ENCODE data around the gene POTEJ. TPM values are rescaled to one million over a fixed set of nuclear protein-coding genes. Genes with fewer than 3 reads are reported as not detected.
"Not testable (repeated sequence)": the region's sequence is repeated elsewhere in the genome, so short reads cannot be mapped to it uniquely, and the experiment has no call there.

The POTEJ gene
- total RNA-seq, 1 donor from 2014 or later, result not detected

DNA sequence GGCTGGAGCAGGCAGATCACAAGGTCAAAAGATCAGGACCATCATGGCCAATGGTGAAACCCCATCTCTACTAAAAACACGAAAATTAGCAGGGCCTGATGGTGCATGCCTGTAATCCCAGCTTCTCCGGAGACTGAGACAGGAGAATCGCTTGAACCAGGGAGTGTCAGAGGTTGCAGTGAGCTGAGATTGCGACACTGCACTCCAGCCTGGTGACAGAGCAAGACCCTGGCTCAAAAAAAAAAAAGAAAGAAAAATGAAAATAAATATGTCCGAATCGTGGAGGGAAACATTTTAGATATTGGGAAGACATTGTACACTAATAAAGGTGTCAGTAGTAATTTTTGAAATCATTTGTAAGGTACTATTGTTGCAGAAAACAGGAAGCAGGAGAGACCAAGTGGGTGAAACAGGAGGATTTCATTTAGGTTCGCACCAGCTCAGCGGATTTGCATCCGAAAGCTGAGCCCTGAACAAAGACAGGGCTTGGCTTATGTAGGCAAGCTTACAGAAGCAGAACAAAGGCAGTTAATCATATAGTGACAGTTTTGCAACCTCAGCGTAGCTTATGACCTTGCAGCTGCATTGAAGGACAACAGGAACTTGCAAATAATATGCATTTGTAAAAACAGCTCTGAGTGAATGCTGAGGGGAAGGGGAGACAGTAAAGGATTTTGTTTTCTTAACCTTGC is 17.7 kb downstream of the POTEJ start:
- not testable (repeated sequence) for H3K9me3 Mint-ChIP-seq (ENCODE audit: low read depth); H3K36me3 Mint-ChIP-seq (ENCODE audit: low read depth); DNase-seq (ENCODE audit: low spot score); H3K4me1 Mint-ChIP-seq (ENCODE audit: low read depth); H3K27me3 Mint-ChIP-seq (ENCODE audit: low read depth); H3K4me3 Mint-ChIP-seq (ENCODE audit: unreplicated experiment); H3K27ac Mint-ChIP-seq (ENCODE audit: unreplicated experiment)

DNA sequence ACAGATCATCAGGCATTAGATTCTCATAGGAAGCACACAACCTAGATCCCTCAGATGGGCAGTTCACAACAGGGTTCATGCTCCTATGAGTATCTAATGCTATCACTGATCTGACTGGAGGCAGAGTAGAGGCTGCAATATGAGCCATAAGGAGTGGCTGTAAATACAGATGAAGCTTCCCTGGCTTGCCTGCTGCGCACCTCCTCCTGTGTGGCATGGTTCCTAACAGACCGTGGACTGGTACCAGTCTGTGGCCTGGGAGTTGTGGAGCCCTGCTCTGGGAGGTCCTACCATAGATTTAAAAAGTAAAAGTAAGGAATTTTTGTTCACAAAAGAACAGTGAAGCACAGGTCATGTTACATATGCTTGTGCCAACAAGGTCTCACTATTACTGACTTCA is 27.7 kb downstream of the POTEJ start:
- not testable (repeated sequence) for H3K27ac Mint-ChIP-seq (ENCODE audit: unreplicated experiment); H3K36me3 Mint-ChIP-seq (ENCODE audit: low read depth); H3K27me3 Mint-ChIP-seq (ENCODE audit: low read depth); H3K4me3 Mint-ChIP-seq (ENCODE audit: unreplicated experiment); H3K4me1 Mint-ChIP-seq (ENCODE audit: low read depth); H3K9me3 Mint-ChIP-seq (ENCODE audit: low read depth); DNase-seq (ENCODE audit: low spot score)

DNA sequence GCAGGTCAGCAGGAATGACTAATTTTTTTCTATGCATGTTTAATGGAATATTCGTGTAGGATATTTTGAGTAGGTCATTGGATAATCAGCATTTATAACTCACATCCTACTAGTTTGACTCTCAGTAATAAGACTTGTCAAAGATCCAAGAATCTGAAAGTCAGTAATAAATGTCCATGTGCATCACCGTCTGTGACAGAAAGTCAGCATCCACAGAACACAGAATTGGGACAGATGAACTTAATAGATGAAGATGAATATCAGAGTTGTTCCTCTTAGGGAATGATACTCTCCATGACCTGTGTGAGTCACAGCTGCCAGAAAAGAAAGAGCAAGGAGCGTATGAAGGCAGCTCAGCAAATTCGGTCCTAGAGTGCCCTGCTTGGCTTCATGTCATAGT is 30.4 kb downstream of the POTEJ start:
- H3K9me3 Mint-ChIP-seq (ENCODE audit: low read depth); DNase-seq (ENCODE audit: low spot score); H3K27me3 Mint-ChIP-seq (ENCODE audit: low read depth); H3K4me1 Mint-ChIP-seq (ENCODE audit: low read depth); H3K27ac Mint-ChIP-seq (ENCODE audit: unreplicated experiment); H3K4me3 Mint-ChIP-seq (ENCODE audit: unreplicated experiment); H3K36me3 Mint-ChIP-seq (ENCODE audit: low read depth): not testable (repeated sequence)

DNA sequence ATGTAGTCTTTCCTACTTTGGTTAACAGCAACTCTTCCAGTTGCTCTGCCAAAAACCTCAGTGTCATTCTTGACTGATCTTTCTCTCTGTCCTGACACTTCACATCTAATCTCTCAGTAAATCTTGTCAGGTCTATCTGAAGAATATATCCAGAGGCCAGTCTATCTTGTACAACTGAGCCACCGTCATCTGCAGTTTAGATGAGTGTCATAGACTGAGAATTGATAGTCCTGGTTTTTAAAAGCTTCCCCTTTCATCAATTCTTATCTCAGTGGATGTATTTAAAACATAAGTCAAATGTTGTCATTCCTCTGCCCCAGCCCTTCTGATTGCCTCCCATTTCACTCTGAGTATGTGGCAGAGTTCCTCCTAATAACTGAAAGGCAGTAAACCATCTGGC is 38.0 kb downstream of the POTEJ start:
- H3K36me3 Mint-ChIP-seq (ENCODE audit: low read depth); H3K4me1 Mint-ChIP-seq (ENCODE audit: low read depth); H3K27me3 Mint-ChIP-seq (ENCODE audit: low read depth); H3K27ac Mint-ChIP-seq (ENCODE audit: unreplicated experiment); H3K9me3 Mint-ChIP-seq (ENCODE audit: low read depth); H3K4me3 Mint-ChIP-seq (ENCODE audit: unreplicated experiment); DNase-seq (ENCODE audit: low spot score): not testable (repeated sequence)

DNA sequence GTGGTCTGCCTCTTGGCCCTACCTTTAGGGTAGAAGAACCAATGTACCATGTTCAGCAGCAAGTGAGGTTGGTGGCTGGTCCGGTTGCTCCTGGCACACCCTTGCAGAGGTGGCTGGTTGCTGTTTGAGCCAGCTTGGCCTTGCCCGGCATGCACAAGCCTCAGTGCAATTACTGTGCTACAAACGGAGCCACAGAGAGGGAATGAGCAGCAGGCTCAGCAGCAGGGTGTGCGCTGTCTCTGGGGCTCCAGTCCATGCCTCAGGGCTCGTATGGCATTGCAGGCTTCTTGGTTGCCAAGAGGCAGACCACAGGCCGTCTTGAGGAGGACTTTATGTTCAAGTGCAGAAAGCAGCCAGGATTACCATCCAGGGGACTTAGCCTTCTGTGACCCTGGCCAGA is 53.3 kb downstream of the POTEJ start:
- H3K27ac Mint-ChIP-seq (ENCODE audit: unreplicated experiment); H3K27me3 Mint-ChIP-seq (ENCODE audit: low read depth); H3K36me3 Mint-ChIP-seq (ENCODE audit: low read depth); H3K4me1 Mint-ChIP-seq (ENCODE audit: low read depth); H3K4me3 Mint-ChIP-seq (ENCODE audit: unreplicated experiment); H3K9me3 Mint-ChIP-seq (ENCODE audit: low read depth): not testable (repeated sequence)
- DNase-seq (ENCODE audit: low spot score), result peak; percentile 32

DNA sequence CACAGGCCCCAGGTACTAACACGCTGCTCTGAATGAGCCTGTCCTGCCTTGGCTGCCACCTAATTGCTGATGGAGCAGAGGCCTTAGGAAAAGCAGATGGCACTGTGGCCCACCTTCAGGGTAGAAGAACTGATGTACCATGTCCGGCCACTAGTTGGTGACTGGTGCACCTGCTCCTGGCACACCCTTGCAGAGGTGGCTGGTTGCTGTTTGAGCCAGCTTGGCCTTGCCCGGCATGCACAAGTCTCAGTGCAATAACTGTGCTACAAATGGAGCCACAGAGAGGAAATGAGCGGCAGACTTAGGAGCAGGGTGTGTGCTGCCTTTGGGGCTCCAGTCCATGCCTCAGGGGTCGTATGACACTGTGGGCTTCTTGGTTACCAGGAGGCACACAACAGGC is 54.4 kb downstream of the POTEJ start:
- H3K27ac Mint-ChIP-seq (ENCODE audit: unreplicated experiment); H3K27me3 Mint-ChIP-seq (ENCODE audit: low read depth); H3K9me3 Mint-ChIP-seq (ENCODE audit: low read depth); H3K4me1 Mint-ChIP-seq (ENCODE audit: low read depth); H3K36me3 Mint-ChIP-seq (ENCODE audit: low read depth); H3K4me3 Mint-ChIP-seq (ENCODE audit: unreplicated experiment): not testable (repeated sequence)
- peak; percentile 21 for DNase-seq (ENCODE audit: low spot score)

DNA sequence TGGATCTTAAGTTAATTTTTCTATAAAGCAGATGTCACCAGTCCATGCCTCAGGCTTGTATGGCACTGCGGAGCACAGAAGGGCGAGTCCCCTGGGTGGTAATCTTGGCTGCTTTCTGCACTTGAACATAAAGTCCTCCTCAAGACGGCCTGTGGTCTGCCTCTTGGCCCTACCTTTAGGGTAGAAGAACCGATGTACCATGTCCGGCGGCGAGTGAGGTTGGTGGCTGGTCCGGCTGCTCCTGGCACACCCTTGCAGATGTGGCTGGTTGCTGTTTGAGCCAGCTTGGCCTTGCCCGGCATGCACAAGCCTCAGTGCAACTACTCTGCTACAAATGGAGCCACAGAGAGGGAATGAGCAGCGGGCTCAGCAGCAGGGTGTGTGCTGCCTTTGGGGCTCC is 56.3 kb downstream of the POTEJ start:
- not testable (repeated sequence) for H3K27ac Mint-ChIP-seq (ENCODE audit: unreplicated experiment); H3K27me3 Mint-ChIP-seq (ENCODE audit: low read depth); H3K9me3 Mint-ChIP-seq (ENCODE audit: low read depth); H3K4me3 Mint-ChIP-seq (ENCODE audit: unreplicated experiment); H3K4me1 Mint-ChIP-seq (ENCODE audit: low read depth); H3K36me3 Mint-ChIP-seq (ENCODE audit: low read depth)
- peak; percentile 57 for DNase-seq (ENCODE audit: low spot score)

DNA sequence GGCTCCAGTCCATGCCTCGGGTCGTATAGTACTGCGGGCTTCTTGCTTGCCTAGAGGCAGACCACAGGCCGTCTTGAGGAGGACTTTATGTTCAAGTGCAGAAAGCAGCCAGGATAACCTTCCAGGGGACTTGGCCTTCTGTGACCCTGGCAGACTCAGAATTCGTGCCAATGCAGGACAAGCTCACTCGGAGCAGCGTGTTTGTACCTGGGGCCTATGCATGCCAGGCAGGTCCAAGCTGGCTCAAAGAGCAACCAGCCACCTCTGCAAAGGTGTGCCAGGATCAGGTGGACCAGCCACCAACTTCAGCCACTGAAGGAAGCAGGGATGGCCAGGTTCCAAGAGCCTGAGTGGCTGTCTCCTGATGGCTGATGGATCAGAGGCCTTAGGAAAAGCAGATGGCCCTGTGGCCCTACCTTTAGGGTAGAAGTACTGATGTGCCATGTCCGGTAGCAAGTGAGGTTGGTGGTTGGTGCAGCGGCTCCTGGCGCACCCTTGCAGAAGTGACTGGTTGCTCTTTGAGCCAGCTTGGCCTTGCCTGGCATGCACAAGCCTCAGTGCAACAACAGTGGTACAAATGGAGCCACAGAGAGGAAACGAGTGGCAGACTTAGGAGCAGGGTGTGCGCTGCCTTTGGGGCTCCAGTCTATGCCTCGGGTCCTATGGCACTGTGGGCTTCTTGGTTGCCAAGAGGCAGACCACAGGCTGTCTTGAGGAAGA is 58.9 kb downstream of the POTEJ start:
- not testable (repeated sequence) for H3K4me3 Mint-ChIP-seq (ENCODE audit: unreplicated experiment); H3K27ac Mint-ChIP-seq (ENCODE audit: unreplicated experiment); H3K4me1 Mint-ChIP-seq (ENCODE audit: low read depth); H3K36me3 Mint-ChIP-seq (ENCODE audit: low read depth); H3K27me3 Mint-ChIP-seq (ENCODE audit: low read depth); H3K9me3 Mint-ChIP-seq (ENCODE audit: low read depth)
- DNase-seq (ENCODE audit: low spot score), result peak; percentile 59

DNA sequence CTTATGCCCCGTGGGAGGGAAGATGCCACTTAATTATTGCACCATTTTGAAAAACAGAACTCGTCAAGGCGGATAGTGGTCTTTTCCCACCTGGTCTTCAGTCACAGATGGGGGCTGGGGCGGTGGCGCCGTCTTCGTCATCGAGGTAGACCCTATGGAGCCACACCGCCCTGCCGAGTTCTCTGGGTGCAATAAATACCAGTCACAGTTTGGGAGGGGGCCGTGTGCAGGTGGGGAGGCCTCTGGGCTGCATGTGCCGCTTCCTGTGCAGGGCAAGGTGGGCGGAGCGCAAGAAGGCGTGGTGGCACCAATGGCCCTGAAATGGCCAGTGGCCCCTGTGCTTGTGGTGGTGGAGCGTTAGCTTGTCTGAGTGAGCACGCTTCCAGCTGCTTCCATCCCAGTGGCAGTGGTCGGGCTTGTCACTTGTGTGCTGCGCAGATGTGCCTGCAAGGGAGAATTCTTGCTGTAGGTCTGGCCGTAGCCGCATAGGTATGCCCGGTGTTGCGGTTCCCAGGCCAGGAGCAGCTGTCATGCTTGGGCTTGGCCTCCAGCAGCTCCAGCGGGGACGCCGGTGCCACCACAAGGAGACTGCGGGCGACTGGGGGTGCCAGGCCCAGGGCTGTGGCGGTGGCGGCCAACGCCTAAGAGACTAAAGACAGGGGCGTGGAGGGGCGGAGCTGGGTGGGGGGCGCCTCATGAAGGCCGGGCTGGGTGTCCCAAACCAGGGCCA is 81.0 kb downstream of the POTEJ start:
- not testable (repeated sequence) for H3K4me3 Mint-ChIP-seq (ENCODE audit: unreplicated experiment); H3K36me3 Mint-ChIP-seq (ENCODE audit: low read depth); H3K4me1 Mint-ChIP-seq (ENCODE audit: low read depth); H3K27ac Mint-ChIP-seq (ENCODE audit: unreplicated experiment); H3K27me3 Mint-ChIP-seq (ENCODE audit: low read depth); H3K9me3 Mint-ChIP-seq (ENCODE audit: low read depth); DNase-seq (ENCODE audit: low spot score)
